ENCODE data around the gene BMPER. TPM values are rescaled to one million over a fixed set of nuclear protein-coding genes. Genes with fewer than 3 reads are reported as not detected.

BMPER gene
- 1 to 10 TPM; 3.6 to 6.2 TPM for total RNA-seq
- long read RNA-seq, partial matches to known transcripts, result 0 of 4 reads
- long read RNA-seq, other reads (novel, unspliced or antisense), result 1 of 4 reads

- ATAC-seq, result peak; percentile 38 to 45
- intact Hi-C loops (cut with DNase I), result no loop called here
- peak; percentile 46 for DNase-seq
These were observed at the start of gene BMPER for GRCh38 chr7:33905389-33906032. Gene BMPER, plus strand, starts transcription at chr7:33905539. Its CDS starts 75 bp downstream, at chr7:33905614.

GRCh38 chr7:33861947-33862346 lies 43.4 kb upstream of the BMPER start:
- DNase-seq, result no peak
- intact Hi-C loops (cut with DNase I), result no loop called here
- ATAC-seq, result peak in 1 of 2 donors; percentile 28

GRCh38 chr7:33862946-33863814 lies 42.2 kb upstream of the BMPER start:
- DNase-seq, result peak; percentile 43
- intact Hi-C loops (cut with DNase I), result no loop called here

GRCh38 chr7:33868166-33868565 lies 37.2 kb upstream of the BMPER start:
- intact Hi-C loops (cut with DNase I), result no loop called here
- ATAC-seq (no peak), DNase-seq (no peak)

More at GRCh38 chr7:33862946-33863814, 42.2 kb upstream of the BMPER start:
- ATAC-seq, result peak; percentile 94 to 96

GRCh38 chr7:33869176-33869575 lies 36.2 kb upstream of the BMPER start:
- no peak for ATAC-seq
- DNase-seq, result no peak
- intact Hi-C loops (cut with DNase I), result no loop called here

- intact Hi-C loops (cut with DNase I), result no loop called here
- DNase-seq (no peak), ATAC-seq (no peak)
These were observed 35.2 kb upstream of the BMPER start for GRCh38 chr7:33870120-33870519.

- ATAC-seq, result peak in 1 of 2 donors; percentile 67
- DNase-seq, result no peak
- intact Hi-C loops (cut with DNase I), result no loop called here
These were observed 32.5 kb upstream of the BMPER start for GRCh38 chr7:33872870-33873269.

- intact Hi-C loops (cut with DNase I), result no loop called here
- no peak for DNase-seq
These were observed 31.8 kb upstream of the BMPER start for GRCh38 chr7:33873518-33873917.

GRCh38 chr7:33873981-33874750 lies 31.2 kb upstream of the BMPER start:
- ATAC-seq (peak in 1 of 2 donors; percentile 9), DNase-seq (no peak)
- intact Hi-C loops (cut with DNase I), result no loop called here

More at GRCh38 chr7:33873518-33873917, 31.8 kb upstream of the BMPER start:
- ATAC-seq, result no peak

- DNase-seq, result no peak
- intact Hi-C loops (cut with DNase I), result no loop called here
- peak; percentile 15 to 74 for ATAC-seq
These were observed 30.4 kb upstream of the BMPER start for GRCh38 chr7:33874943-33875342.

GRCh38 chr7:33876596-33877274 lies 28.6 kb upstream of the BMPER start:
- intact Hi-C loops (cut with DNase I), result no loop called here
- DNase-seq (no peak), ATAC-seq (peak in 1 of 2 donors; percentile 19)

GRCh38 chr7:33880787-33881186 lies 24.6 kb upstream of the BMPER start:
- ATAC-seq, result no peak
- intact Hi-C loops (cut with DNase I), result no loop called here
- no peak for DNase-seq

GRCh38 chr7:33881316-33881715 lies 24.0 kb upstream of the BMPER start:
- intact Hi-C loops (cut with DNase I), result no loop called here
- no peak for DNase-seq
- no peak for ATAC-seq

- intact Hi-C loops (cut with DNase I), result no loop called here
- DNase-seq (peak; percentile 50), ATAC-seq (peak; percentile 86 to 91)
These were observed 23.1 kb upstream of the BMPER start for GRCh38 chr7:33882040-33882837.

GRCh38 chr7:33882950-33883670 lies 22.2 kb upstream of the BMPER start:
- DNase-seq (no peak), ATAC-seq (no peak)
- intact Hi-C loops (cut with DNase I), result no loop called here

GRCh38 chr7:33883671-33883965 lies 21.7 kb upstream of the BMPER start:
- intact Hi-C loops (cut with DNase I), result no loop called here
- DNase-seq (no peak), ATAC-seq (no peak)

- intact Hi-C loops (cut with DNase I), result no loop called here
- DNase-seq, result no peak
- no peak for ATAC-seq
These were observed 19.8 kb upstream of the BMPER start for GRCh38 chr7:33885290-33886148.
